ENCODE results near the gene NFIB.

GRCh38 chr9:14188538-14188937, 125.4 kb downstream of the NFIB start:
- no peak for TF ChIP-seq CTCF (IDR thresholded peaks at IDR 0.05)
- TF ChIP-seq EZH2 (IDR thresholded peaks at IDR 0.05): no peak
- no peak for TF ChIP-seq EZH2phosphoT487 (IDR thresholded peaks at IDR 0.05)
